ENCODE data around the gene GOLGA6L26.
A peak's percentile ranks its signal among the peaks of the same experiment; 100 is the strongest.
"Not testable (repeated sequence)": the region's sequence is repeated elsewhere in the genome, so short reads cannot be mapped to it uniquely, and the experiment has no call there.

The GOLGA6L26 gene

GRCh38 chr15:23304267-23304666 lies 29.7 kb downstream of the GOLGA6L26 start:
- Mint-ChIP-seq H3K4me1 (ENCODE audit: low read depth) (peaks cover 30% of the 10 kb centered on the region), H3K4me3 (peak overlapping the region; percentile 89), H3K27ac (peak overlapping the region; percentile 64), H3K36me3 (ENCODE audit: low read depth) (peaks cover 26% of the 10 kb centered on the region)
- H3K27me3 Mint-ChIP-seq, H3K9me3 Mint-ChIP-seq: not testable (repeated sequence)

GRCh38 chr15:23303654-23304053 lies 30.3 kb downstream of the GOLGA6L26 start:
- Mint-ChIP-seq H3K4me3 (peak overlapping the region; percentile 89), H3K36me3 (ENCODE audit: low read depth) (peaks cover 23% of the 10 kb centered on the region), H3K27ac (peak overlapping the region; percentile 64), H3K4me1 (ENCODE audit: low read depth) (peaks cover 30% of the 10 kb centered on the region)
- not testable (repeated sequence) for H3K9me3 Mint-ChIP-seq, H3K27me3 Mint-ChIP-seq

- H3K9me3 Mint-ChIP-seq, H3K4me3 Mint-ChIP-seq, H3K27me3 Mint-ChIP-seq, H3K27ac Mint-ChIP-seq: not testable (repeated sequence)
- Mint-ChIP-seq H3K36me3 (ENCODE audit: low read depth) (peaks cover 21% of the 10 kb centered on the region), H3K4me1 (ENCODE audit: low read depth) (peaks cover 30% of the 10 kb centered on the region)
These were observed 30.8 kb downstream of the GOLGA6L26 start for GRCh38 chr15:23303246-23303645.

Data from stimulated activated naive CD8-positive, alpha-beta T cell treated with anti-CD3 and anti-CD28 coated beads, Interleukin-15, Interleukin-2, amounts not matched to agents 100 ng/mL and 50 ng/mL, for 24 hours (primary cell).